Measurements from ENCODE around the gene WNK4.

DNA sequence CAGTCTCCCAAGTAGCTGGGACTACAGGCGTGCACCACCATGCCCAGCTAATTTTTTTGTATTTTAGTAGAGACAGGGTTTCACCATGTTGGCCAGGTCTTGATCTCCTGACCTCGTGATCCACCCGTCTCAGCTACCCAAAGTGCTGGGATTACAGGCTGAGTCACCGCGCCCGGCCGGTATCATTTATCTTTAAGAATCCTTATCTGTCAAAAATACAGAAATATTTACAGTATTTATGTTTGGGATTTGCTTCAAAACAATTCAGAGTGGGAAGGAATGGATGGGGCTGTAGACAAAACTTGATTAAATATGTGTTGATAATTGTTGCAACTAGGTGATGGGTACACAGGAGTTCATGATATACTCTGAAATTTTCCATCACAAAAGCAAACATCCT lies 40.8 kb downstream of the WNK4 start:
- TF ChIP-seq, protein P1, sequence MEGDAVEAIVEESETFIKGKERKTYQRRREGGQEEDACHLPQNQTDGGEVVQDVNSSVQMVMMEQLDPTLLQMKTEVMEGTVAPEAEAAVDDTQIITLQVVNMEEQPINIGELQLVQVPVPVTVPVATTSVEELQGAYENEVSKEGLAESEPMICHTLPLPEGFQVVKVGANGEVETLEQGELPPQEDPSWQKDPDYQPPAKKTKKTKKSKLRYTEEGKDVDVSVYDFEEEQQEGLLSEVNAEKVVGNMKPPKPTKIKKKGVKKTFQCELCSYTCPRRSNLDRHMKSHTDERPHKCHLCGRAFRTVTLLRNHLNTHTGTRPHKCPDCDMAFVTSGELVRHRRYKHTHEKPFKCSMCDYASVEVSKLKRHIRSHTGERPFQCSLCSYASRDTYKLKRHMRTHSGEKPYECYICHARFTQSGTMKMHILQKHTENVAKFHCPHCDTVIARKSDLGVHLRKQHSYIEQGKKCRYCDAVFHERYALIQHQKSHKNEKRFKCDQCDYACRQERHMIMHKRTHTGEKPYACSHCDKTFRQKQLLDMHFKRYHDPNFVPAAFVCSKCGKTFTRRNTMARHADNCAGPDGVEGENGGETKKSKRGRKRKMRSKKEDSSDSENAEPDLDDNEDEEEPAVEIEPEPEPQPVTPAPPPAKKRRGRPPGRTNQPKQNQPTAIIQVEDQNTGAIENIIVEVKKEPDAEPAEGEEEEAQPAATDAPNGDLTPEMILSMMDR (IDR thresholded peaks at IDR 0.05): no peak
- TF ChIP-seq POLR2A (IDR thresholded peaks at IDR 0.05): no peak

Measured in heart left ventricle (tissue), 13 donors.